Stimulated activated CD8-positive, alpha-beta memory T cell treated with anti-CD3 and anti-CD28 coated beads, Interleukin-15, amount 100 ng/mL, for 1 hour (primary cell): Measurements from ENCODE around the gene GOLGA6L26.
"Not testable (repeated sequence)": the region's sequence is repeated elsewhere in the genome, so short reads cannot be mapped to it uniquely, and the experiment has no call there.

Experiments
- DNase-seq: peaks from one replicate; pipeline ENCODE4 v3.0.0-alpha.2; 2020; ENCODE audit warnings: low read depth

The GOLGA6L26 gene, protein sequence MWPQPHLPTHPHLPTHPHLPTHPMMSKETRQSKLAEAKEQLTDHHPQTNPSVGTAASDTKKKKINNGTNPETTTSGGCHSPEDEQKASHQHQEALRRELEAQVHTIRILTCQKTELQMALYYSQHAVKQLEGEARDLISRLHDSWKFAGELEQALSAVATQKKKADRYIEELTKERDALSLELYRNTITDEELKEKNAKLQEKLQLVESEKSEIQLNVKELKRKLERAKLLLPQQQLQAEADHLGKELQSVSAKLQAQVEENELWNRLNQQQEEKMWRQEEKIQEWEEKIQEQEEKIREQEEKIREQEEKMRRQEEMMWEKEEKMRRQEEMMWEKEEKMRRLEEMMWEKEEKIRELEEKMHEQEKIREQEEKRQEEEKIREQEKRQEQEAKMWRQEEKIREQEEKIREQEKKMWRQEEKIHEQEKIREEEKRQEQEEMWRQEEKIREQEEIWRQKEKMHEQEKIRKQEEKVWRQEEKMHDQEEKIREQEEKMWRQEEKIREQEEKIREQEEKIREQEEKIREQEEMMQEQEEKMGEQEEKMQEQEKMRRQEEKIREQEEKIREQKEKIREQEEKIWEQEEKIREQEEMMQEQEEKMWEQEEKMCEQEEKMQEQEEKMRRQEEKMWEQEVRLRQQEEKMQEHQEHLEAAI

GRCh38 chr15:23334096-23334495, at the start of gene GOLGA6L26:
Gene GOLGA6L26, minus strand, starts transcription at chr15:23334196. Its CDS starts 61 bp downstream, at chr15:23334135.
- DNase-seq, result not testable (repeated sequence)

GRCh38 chr15:23381192-23381591, 47.2 kb upstream of the GOLGA6L26 start:
- not testable (repeated sequence) for DNase-seq

- not testable (repeated sequence) for DNase-seq
These were observed 46.7 kb upstream of the GOLGA6L26 start for GRCh38 chr15:23380700-23381099.

DNA sequence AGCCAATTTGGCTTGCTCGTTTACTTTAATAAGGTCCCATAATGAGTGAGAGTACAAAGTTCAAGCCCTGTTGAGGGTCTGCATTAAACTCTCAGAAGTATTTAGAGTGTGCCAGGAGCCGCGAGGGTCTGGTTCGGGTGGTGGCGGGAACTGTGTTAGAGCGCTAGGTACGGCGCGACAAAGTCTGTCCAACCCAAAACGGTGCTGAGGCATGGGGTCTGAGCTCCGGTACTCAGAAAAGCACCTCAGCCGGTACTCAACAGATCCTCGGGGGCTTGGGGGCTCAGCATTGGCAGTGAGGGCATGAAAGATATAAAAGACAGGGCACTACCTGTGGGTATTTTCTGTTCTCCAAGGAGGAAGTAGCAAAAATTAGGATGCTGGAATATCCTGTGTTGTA, 45.0 kb upstream of the GOLGA6L26 start:
- DNase-seq, result not testable (repeated sequence)

- not testable (repeated sequence) for DNase-seq
These were observed 40.2 kb upstream of the GOLGA6L26 start for GRCh38 chr15:23374226-23374625.

DNA sequence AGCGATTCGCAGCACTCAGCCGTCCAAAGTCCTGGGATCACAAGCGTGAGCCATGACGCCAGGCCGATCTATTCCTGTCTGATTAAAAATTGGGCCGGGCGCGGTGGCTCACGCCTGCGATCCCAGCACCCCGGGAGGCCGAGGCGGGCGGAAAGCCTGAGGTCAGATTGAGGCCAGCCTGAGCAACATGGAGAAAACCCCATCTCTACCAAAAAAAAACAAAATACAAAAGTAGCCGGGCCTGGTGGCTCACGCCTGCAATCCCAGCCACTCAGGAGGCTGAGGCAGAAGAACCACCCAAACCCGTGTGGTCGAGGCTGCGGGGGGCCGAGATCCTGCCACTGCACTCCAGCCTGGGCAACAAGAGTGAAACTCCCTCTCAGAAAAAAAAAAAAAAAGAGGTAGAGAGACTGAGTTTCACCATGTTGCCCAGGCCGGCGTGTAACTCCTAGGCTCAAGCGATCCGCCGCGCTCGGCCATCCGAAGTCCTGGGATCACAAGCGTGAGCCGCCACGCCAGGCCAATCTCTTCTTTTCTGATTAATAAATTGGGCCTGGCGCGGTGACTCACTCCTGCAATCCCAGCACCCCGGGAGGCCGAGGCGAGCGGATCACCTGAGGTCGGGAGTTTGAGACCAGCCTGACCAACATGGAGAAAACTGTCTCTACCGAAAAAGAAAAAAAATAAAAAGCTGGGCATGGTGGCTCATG, 39.0 kb upstream of the GOLGA6L26 start:
- not testable (repeated sequence) for DNase-seq

- DNase-seq, result no peak
These were observed 38.3 kb upstream of the GOLGA6L26 start for GRCh38 chr15:23372284-23372683.

- DNase-seq, result not testable (repeated sequence)
These were observed 37.9 kb upstream of the GOLGA6L26 start for GRCh38 chr15:23371868-23372267.

DNA sequence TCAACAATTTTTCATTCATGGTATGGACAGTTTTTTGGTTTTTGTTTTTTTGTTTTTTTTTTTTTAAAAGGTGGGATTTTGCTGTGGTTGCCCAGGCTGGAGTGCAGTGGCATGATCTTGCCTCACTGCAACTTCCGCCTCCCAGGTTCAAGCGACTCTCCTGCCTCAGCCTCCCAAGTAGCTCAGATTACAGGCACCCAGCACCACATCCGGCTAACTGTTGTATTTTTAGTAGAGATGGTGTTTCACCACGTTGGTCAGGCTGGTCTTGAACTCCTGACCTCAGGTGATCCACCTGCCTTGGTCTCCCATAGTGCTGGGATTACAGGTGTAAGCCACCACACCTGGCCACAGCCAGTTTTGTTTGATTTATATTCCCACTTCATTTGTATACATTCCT, 37.1 kb upstream of the GOLGA6L26 start:
- DNase-seq, result not testable (repeated sequence)

- DNase-seq, result no peak
These were observed 36.6 kb upstream of the GOLGA6L26 start for GRCh38 chr15:23370578-23370977.

DNA sequence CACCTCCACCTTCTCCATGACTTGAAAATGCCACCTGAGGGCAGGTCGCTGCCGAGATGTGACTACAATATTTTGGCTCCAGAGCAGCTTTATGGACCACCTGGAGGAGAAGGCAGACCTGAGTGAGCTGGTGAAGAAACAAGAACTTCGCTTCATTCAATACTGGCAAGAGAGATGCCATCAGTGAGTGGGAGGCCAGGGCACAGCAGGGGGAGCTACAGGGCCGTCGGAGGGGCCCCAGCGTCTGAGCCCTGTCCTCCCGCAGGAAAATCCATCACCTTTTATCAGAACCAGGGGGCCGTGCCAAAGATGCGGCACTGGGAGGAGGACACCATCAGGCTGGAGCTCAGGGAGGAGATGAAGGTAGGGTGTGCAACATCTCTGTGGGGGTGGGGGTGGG, 30.3 kb upstream of the GOLGA6L26 start:
- not testable (repeated sequence) for DNase-seq

GRCh38 chr15:23362622-23363021, 28.6 kb upstream of the GOLGA6L26 start:
- not testable (repeated sequence) for DNase-seq

DNA sequence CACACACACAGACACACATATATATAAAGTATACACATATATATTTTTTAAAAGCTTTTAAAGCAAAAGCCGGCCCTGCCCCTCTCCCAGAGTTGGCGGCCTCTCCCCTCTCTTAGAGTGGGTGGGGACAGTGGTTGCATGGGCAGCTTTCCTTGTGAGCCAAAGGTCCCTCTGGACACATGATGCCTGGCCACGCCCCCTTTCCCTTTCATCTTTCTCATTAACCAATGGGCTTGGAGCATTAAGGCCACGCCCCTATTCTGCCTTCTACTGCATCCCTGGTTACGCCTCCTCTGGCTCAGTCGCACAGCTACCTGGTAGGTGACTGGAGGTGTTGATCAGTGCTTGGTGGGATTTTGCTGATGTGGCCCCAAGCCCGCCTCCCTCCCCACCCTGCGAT, 20.5 kb upstream of the GOLGA6L26 start, which contains the start of gene GOLGA8S:
GOLGA8S (plus strand) TSS at position 301 of the 400 bp plus-strand sequence; CDS start at position 363, 62 bp downstream.
- not testable (repeated sequence) for DNase-seq

- DNase-seq, result not testable (repeated sequence)
These were observed 22.8 kb downstream of the GOLGA6L26 start for GRCh38 chr15:23311233-23311632.

DNA sequence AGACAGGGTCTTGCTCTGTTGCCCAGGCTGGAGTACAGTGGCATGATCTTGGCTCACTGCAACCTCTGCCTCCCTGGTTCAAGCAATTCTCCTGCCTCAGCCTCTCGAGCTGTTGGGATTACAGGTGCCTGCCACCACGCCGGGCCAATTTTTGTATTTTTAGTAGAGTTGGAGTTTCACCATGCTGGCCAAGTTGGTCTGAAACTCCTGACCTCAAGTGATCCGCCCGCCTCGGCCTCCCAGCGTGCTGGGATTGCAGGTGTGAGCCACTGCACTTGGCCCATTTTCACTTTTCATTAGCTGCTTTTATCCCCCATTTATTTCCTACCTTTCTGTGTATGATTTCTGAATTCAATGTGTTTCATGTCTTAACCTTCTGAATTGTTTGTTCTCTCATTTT, 28.1 kb downstream of the GOLGA6L26 start:
- DNase-seq, result not testable (repeated sequence)

GRCh38 chr15:23304805-23305204, 29.2 kb downstream of the GOLGA6L26 start:
- DNase-seq, result not testable (repeated sequence)

DNA sequence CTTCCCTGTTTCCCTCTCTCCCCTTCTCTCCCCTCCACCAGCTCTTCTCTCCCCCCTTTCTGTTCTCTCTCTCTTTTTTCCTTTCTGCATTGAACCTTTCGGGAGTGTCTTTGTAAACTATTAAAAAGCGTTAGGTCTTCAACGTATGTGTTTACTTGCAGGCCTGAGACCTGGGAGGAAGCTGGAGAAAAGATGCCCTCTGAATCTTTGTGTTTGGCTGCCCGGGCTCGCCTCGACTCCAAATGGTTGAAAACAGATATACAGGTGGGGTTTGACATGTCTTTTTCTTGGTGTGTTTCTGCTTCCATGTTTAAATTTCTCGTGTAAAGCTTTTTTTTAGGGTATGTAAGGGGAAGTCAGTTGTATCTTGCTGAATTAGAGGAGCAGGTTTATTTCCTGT, 29.7 kb downstream of the GOLGA6L26 start:
- DNase-seq, result not testable (repeated sequence)

GRCh38 chr15:23303654-23304053, 30.3 kb downstream of the GOLGA6L26 start:
- not testable (repeated sequence) for DNase-seq

- not testable (repeated sequence) for DNase-seq
These were observed 30.8 kb downstream of the GOLGA6L26 start for GRCh38 chr15:23303246-23303645.
